Cardiac fibroblast (primary cell): Measurements from ENCODE around the gene PRSS12.

Experiments
- DNase-seq, 2 donors: peaks; one replicate each; pipeline versions ENCODE4 v3.0.0 to v3.0.0-alpha.2; 2010; ENCODE audit warnings: low read depth in 2 of 2
- H3K4me3 ChIP-seq, 2 donors: replicated peaks in 1 of 2; 1 replicate in 1 of 2; 2 replicates in 1 of 2; pipeline ENCODE4 v1.5.1; 2011; ENCODE audit warnings: low read depth in 2 of 2, low read length in 2 of 2, mild to moderate bottlenecking in 2 of 2, moderate library complexity in 1 of 2
- CTCF ChIP-seq: IDR thresholded peaks from one replicate; pipeline ENCODE4 v1.5.1; 2011; ENCODE audit warnings: low read depth, mild to moderate bottlenecking, low read length, inconsistent platforms

PRSS12 gene

GRCh38 chr4:118264096-118264495 lies 88.7 kb downstream of the PRSS12 start:
- no peak overlapping the region for H3K4me3 ChIP-seq
- no peak for DNase-seq
- no peak for TF ChIP-seq CTCF

- H3K4me3 ChIP-seq = no peak overlapping the region
- no peak for TF ChIP-seq CTCF
- no peak for DNase-seq
Observed at GRCh38 chr4:118260309-118260708, 92.5 kb downstream of the PRSS12 start.

GRCh38 chr4:118259111-118259510 lies 93.7 kb downstream of the PRSS12 start:
- no peak for TF ChIP-seq CTCF
- no peak overlapping the region for H3K4me3 ChIP-seq
- DNase-seq = no peak

GRCh38 chr4:118254368-118254767 lies 98.4 kb downstream of the PRSS12 start:
- TF ChIP-seq CTCF = no peak
- no peak overlapping the region for H3K4me3 ChIP-seq
- DNase-seq = no peak

GRCh38 chr4:118249890-118250289 lies 102.9 kb downstream of the PRSS12 start:
- DNase-seq = no peak
- no peak for TF ChIP-seq CTCF
- H3K4me3 ChIP-seq = no peak overlapping the region

- no peak overlapping the region for H3K4me3 ChIP-seq
- no peak for TF ChIP-seq CTCF
- DNase-seq = no peak
Observed at GRCh38 chr4:118237531-118237930, 115.3 kb downstream of the PRSS12 start.

- TF ChIP-seq CTCF = no peak
Observed at GRCh38 chr4:118235566-118236120, 117.2 kb downstream of the PRSS12 start.

More at GRCh38 chr4:118235566-118236120, 117.2 kb downstream of the PRSS12 start:
- no peak overlapping the region for H3K4me3 ChIP-seq
- DNase-seq = no peak
